Breast epithelium (tissue), 4 donors: Measurements from ENCODE around the gene GAS6. TPM values are rescaled to one million over a fixed set of nuclear protein-coding genes. Genes with fewer than 3 reads are reported as not detected.

Experiments
- DNase-seq, 2 donors: peaks; one replicate each; pipeline ENCODE4 v3.0.0-alpha.2; 2019; ENCODE audit warnings: low spot score in 2 of 2
- H3K27ac ChIP-seq, 2 donors: fragments of 200-600 bp; sonication (generic) in 1 of 2; one replicate each; pipeline ENCODE4 v1.5.1; 2016 to 2019; ENCODE audit warnings: mild to moderate bottlenecking in 1 of 2
- H3K27me3 ChIP-seq, 2 donors: fragments of 200-600 bp; sonication (generic) in 1 of 2; one replicate each; pipeline versions ENCODE4 v1.5.1 to v1.6.0; 2017 to 2019; ENCODE audit warnings: control low read depth in 1 of 2, mild to moderate bottlenecking in 1 of 2
- H3K36me3 ChIP-seq: fragments of 200-600 bp; one replicate; pipeline ENCODE4 v1.5.1; 2019
- H3K4me1 ChIP-seq, 2 donors: fragments of 200-600 bp; sonication (generic); one replicate each; pipeline ENCODE4 v1.5.1; 2016 to 2019; ENCODE audit warnings: control low read depth in 1 of 2
- H3K4me3 ChIP-seq, 3 donors: fragments of 200-600 bp; sonication (generic); 1 replicate in 2 of 3; 2 replicates in 1 of 3; pipeline ENCODE4 v1.5.1; 2016 to 2019; ENCODE audit warnings: mild to moderate bottlenecking in 3 of 3, moderate library complexity in 2 of 3
- H3K9me3 ChIP-seq, 2 donors: fragments of 200-600 bp; sonication (generic) in 1 of 2; one replicate each; pipeline ENCODE4 v1.5.1; 2016 to 2019; ENCODE audit warnings: control low read depth in 1 of 2
- CTCF ChIP-seq, 3 donors: fragments of 450-650 bp; IDR thresholded peaks; one replicate each; pipeline ENCODE4 v1.5.1; 2016 to 2017; ENCODE audit warnings: antibody characterized with exemption in 3 of 3, mild to moderate bottlenecking in 3 of 3, moderate library complexity in 3 of 3
- POLR2A ChIP-seq: fragments of 450-650 bp; IDR thresholded peaks from one replicate; pipeline ENCODE4 v1.6.1; 2016; ENCODE audit warnings: antibody characterized with exemption, mild to moderate bottlenecking, moderate library complexity
- POLR2AphosphoS5 ChIP-seq, 3 donors: sonication (generic); formaldehyde crosslinking; IDR thresholded peaks; one replicate each; pipeline ENCODE4 v1.6.1; 2017; ENCODE audit warnings: antibody characterized with exemption in 3 of 3
- intact Hi-C: fragments of 100-400 bp; cut with DNase I; formaldehyde crosslinking; loops from one replicate; pipeline ENCODE4 v1.15.1; 2023; ENCODE audit warnings: low total_unique reads
- total RNA-seq, 3 donors: library from RNA; depleted of rRNA; stranded (reverse); fragments of >200 nt; gene quantifications; one replicate each; pipeline ENCODE4 v1.1.0, GENCODE V29; 2016

GAS6 gene
- total RNA-seq, 3 donors from 2014 or later = 85.9 to 146 (median 103) TPM

GRCh38 chr13:113845723-113846635, 17.9 kb downstream of the GAS6 start:
- Histone ChIP-seq H3K4me3 (no peak overlapping the region), H3K36me3 (no peaks in the 10 kb centered on the region), H3K27me3 (no peaks in the 10 kb centered on the region), H3K4me1 (peaks cover 0 to 5% of the 10 kb centered on the region in 2 donors), H3K27ac (no peak overlapping the region), H3K9me3 (no peaks in the 10 kb centered on the region)
- intact Hi-C loops = no loop called here
- no peak for TF ChIP-seq POLR2A
- TF ChIP-seq POLR2AphosphoS5 (IDR thresholded peaks at IDR 0.05) = peak in 1 of 3 donors; percentile 10
- peak in 1 of 2 donors; percentile 43 for DNase-seq

DNA sequence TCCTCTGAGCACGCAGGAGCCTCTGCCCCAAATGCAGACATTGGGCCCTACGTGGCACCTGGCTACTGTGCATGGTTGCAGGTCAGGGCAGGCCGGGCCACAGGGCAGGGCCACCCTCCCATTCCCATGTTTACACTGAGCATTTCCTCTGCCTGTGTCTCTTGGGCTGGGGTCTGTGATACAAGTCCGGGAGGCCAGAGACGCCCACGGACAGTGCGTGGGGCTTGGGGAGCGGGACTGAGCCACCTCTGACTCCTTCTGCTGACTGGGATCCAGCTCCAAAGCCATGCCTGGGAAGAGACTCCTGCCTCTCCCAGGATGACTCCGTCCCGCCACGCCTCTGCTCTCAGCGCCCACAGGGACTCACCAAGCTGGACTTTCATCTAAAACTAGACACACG, 18.8 kb downstream of the GAS6 start:
- no peak for TF ChIP-seq CTCF (IDR thresholded peaks at IDR 0.05)
- TF ChIP-seq POLR2A = no peak
- TF ChIP-seq POLR2AphosphoS5 (IDR thresholded peaks at IDR 0.05) = no peak
- no peak overlapping the region for H3K27ac ChIP-seq
- DNase-seq = peak in 1 of 2 donors; percentile 42

GRCh38 chr13:113843864-113844556, 19.9 kb downstream of the GAS6 start:
- Histone ChIP-seq H3K4me1 (peaks cover 6 to 20% of the 10 kb centered on the region in 2 donors), H3K4me3 (no peak overlapping the region), H3K36me3 (no peaks in the 10 kb centered on the region), H3K27ac (no peak overlapping the region), H3K9me3 (no peaks in the 10 kb centered on the region), H3K27me3 (no peaks in the 10 kb centered on the region)
- intact Hi-C loops = no loop called here
- TF ChIP-seq CTCF (IDR thresholded peaks at IDR 0.05) = no peak
- no peak for TF ChIP-seq POLR2AphosphoS5 (IDR thresholded peaks at IDR 0.05)
- no peak for TF ChIP-seq POLR2A
- peak in 1 of 2 donors; percentile 25 for DNase-seq

More for the DNA sequence above, 18.8 kb downstream of the GAS6 start:
- Histone ChIP-seq H3K9me3 (no peaks in the 10 kb centered on the region), H3K4me3 (no peak overlapping the region), H3K27me3 (no peaks in the 10 kb centered on the region), H3K36me3 (no peaks in the 10 kb centered on the region), H3K4me1 (peaks cover 6 to 10% of the 10 kb centered on the region in 2 donors)
- intact Hi-C loops = no loop called here

DNA sequence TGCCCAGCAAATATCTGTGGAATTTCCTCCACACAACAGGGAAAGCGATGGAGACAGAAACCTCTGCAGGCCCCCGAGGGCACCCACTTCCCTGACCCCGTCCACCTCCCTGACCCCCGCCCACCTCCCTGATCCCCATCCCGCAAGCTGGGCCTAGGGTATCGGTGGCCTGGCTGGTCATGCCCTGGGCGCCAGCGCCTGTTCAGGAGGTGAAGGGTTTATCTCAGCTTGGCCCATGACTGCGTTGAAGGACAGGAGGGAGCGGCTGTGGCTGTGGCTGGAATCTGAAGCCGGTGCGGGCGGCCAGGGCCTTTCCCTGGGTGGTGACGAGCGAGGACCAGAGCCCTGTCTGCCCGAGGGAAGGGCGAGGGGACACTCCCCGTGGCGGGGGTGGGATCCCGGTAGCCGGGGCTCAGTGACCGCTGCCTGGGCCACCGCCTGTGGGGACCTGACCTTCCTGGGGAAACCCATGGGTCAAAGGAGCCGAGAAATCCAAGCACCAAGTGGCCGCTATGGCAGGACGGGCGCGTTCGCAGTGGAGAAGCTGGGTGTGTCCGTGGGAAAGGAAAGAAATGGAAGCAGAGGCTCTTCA, 20.7 kb downstream of the GAS6 start:
- Histone ChIP-seq H3K27me3 (no peaks in the 10 kb centered on the region), H3K36me3 (no peaks in the 10 kb centered on the region), H3K4me3 (no peak overlapping the region), H3K9me3 (no peaks in the 10 kb centered on the region), H3K27ac (no peak overlapping the region), H3K4me1 (peaks cover 14 to 28% of the 10 kb centered on the region in 2 donors)
- intact Hi-C loops = no loop called here
- no peak for TF ChIP-seq CTCF (IDR thresholded peaks at IDR 0.05)
- no peak for TF ChIP-seq POLR2AphosphoS5 (IDR thresholded peaks at IDR 0.05)
- TF ChIP-seq POLR2A = no peak
- no peak for DNase-seq

DNA sequence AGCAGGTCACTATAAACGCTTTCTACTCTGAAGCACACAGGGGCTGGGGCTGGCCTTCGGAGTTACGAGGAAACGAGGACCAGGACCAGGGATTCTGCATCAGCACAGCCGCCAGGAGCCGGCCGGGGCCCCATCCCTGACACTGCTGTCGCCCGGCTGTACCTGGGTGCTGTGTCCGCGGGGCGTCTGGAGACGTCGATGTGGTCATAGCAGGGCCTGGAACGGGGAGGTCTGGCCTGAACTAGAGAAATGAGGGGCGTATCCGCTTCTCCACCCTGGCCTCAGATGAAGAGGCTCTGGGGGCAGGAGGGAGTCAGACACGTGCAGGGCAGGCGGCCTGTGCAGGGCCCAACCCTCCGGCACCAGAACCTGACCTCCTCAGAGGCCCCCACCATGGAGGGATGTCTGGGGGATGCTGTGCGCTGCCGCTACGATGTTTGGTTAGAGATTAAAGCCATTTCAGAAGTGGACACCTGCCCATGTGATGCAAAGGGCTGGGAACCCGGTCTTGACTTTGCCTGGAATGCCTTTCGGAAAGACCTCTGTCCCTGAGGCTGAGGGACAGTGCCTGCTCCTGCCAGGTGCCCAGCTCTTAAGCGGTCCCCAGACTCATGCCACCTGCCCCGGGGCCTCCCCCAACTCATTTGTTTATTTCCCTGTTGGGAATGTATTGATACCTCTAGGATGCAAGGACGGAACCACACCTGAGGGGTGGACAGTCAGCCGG, 21.4 kb downstream of the GAS6 start:
- intact Hi-C loops = no loop called here
- DNase-seq = no peak
- H3K4me3 ChIP-seq = no peak overlapping the region
- no peak for TF ChIP-seq CTCF (IDR thresholded peaks at IDR 0.05)
- TF ChIP-seq POLR2AphosphoS5 (IDR thresholded peaks at IDR 0.05) = no peak
- no peak for TF ChIP-seq POLR2A
- peaks cover 19 to 35% of the 10 kb centered on the region in 2 donors for H3K4me1 ChIP-seq
- H3K27me3 ChIP-seq = no peaks in the 10 kb centered on the region
- no peak overlapping the region for H3K27ac ChIP-seq
- H3K9me3 ChIP-seq = no peaks in the 10 kb centered on the region
- H3K36me3 ChIP-seq = no peaks in the 10 kb centered on the region
